WERI-Rb-1 (cell line): Measurements from ENCODE around the gene PDK2.
A peak's percentile ranks its signal among the peaks of the same experiment; 100 is the strongest.

Source experiments
- DNase-seq: peaks from one replicate; pipeline ENCODE4 v3.0.0-alpha.2; 2020
- H3K27ac ChIP-seq: fragments of 250-450 bp; sonication (Bioruptor Pico); 2 replicates; pipeline ENCODE4 v1.5.1; 2020; ENCODE audit warnings: mild to moderate bottlenecking, moderate library complexity
- H3K27me3 ChIP-seq: fragments of 250-450 bp; sonication (Bioruptor Pico); 2 replicates; pipeline ENCODE4 v1.5.1; 2021; ENCODE audit warnings: mild to moderate bottlenecking, low read depth, moderate library complexity; ENCODE audit not compliant: insufficient read depth, severe bottlenecking
- H3K36me3 ChIP-seq: fragments of 250-450 bp; sonication (Bioruptor Pico); 2 replicates; pipeline ENCODE4 v1.5.1; 2020; ENCODE audit warnings: mild to moderate bottlenecking, moderate library complexity
- H3K4me3 ChIP-seq: 2 replicates; pipeline ENCODE4 v1.5.1; 2011; ENCODE audit warnings: low read depth, mild to moderate bottlenecking, control low read depth, low read length
- H3K9me3 ChIP-seq: fragments of 250-450 bp; sonication (Bioruptor Pico); 2 replicates; pipeline ENCODE4 v1.5.1; 2021; ENCODE audit warnings: mild to moderate bottlenecking, moderate library complexity; ENCODE audit not compliant: severe bottlenecking
- TF ChIP-seq, protein P1 (sequence below): IDR thresholded peaks from 2 replicates; pipeline ENCODE4 v1.5.1; 2011; ENCODE audit warnings: low read depth, mild to moderate bottlenecking, control low read depth, inconsistent platforms, low read length

The PDK2 gene

DNA sequence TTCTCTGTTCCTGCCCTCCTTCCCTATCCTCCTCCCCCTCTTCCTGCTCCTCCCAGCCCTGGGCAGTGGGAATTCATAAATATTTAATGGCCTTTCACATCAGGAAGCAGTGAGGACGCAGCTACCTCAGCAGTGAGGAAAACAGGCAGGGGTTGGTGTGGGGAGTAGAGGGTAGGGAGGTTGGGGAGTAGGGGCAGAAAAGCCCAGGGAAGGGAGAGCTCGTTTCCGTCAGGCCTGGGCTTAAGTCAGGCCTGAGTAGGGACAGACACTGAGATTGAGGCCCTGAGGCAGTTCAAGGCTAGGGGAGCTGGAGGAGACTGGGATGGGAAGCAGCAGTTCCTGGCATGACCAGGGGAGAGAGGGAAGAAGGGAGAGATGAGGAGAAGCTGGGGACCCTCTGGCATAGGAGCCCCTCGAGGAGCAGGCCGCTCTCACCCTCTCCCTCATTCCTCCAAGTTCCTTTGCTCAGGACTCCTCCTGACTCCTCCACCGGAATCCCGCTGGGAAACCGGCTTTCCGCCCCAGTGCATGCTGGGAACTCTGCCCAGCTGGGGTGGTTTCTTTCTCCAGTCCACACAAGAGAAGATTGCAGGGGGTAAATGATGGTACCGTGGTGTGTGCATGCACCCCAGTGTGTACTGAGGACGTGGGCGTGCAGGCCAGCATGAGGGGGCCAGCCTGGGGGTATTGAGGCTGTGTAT, 28.6 kb downstream of the PDK2 start:
- Histone ChIP-seq H3K4me3 (no peak overlapping the region), H3K36me3 (peaks cover 19% of the 10 kb centered on the region), H3K27ac (peak overlapping the region; percentile 34), H3K9me3 (peaks cover under 1% of the 10 kb centered on the region), H3K27me3 (no peaks in the 10 kb centered on the region)
- TF ChIP-seq, protein P1, sequence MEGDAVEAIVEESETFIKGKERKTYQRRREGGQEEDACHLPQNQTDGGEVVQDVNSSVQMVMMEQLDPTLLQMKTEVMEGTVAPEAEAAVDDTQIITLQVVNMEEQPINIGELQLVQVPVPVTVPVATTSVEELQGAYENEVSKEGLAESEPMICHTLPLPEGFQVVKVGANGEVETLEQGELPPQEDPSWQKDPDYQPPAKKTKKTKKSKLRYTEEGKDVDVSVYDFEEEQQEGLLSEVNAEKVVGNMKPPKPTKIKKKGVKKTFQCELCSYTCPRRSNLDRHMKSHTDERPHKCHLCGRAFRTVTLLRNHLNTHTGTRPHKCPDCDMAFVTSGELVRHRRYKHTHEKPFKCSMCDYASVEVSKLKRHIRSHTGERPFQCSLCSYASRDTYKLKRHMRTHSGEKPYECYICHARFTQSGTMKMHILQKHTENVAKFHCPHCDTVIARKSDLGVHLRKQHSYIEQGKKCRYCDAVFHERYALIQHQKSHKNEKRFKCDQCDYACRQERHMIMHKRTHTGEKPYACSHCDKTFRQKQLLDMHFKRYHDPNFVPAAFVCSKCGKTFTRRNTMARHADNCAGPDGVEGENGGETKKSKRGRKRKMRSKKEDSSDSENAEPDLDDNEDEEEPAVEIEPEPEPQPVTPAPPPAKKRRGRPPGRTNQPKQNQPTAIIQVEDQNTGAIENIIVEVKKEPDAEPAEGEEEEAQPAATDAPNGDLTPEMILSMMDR = no peak
- DNase-seq = no peak

DNA sequence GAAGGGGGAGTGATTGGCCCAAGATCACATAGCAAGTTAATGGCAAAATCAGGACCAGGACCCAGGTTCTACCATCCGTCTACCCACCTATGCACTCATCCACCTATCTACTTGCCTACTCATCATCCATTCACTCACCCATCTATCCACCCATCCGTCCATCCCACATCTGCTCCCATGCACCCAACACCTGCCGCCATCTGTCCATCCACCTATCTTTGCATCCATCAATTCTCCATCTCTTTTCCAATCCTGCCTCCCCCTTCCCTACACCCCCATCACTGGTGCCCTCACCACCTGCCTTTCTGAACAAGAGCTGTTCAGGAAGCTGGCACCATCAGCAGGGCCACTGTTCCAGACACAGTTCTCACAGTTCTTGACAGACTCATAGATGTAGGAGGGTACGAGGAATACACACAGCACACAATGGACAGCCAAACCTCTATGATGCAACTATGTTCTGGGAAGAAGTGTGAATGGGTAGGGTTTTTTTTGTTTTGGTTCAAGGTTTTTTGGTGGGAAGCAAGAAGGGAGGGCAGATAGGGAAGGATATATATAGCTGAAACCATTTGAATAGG, 30.4 kb downstream of the PDK2 start:
- H3K27me3 ChIP-seq = no peaks in the 10 kb centered on the region
- peaks cover 2% of the 10 kb centered on the region for H3K9me3 ChIP-seq
- H3K36me3 ChIP-seq = peaks cover 19% of the 10 kb centered on the region
- no peak overlapping the region for H3K4me3 ChIP-seq
- no peak overlapping the region for H3K27ac ChIP-seq
- TF ChIP-seq, protein P1 = no peak
- no peak for DNase-seq

DNA sequence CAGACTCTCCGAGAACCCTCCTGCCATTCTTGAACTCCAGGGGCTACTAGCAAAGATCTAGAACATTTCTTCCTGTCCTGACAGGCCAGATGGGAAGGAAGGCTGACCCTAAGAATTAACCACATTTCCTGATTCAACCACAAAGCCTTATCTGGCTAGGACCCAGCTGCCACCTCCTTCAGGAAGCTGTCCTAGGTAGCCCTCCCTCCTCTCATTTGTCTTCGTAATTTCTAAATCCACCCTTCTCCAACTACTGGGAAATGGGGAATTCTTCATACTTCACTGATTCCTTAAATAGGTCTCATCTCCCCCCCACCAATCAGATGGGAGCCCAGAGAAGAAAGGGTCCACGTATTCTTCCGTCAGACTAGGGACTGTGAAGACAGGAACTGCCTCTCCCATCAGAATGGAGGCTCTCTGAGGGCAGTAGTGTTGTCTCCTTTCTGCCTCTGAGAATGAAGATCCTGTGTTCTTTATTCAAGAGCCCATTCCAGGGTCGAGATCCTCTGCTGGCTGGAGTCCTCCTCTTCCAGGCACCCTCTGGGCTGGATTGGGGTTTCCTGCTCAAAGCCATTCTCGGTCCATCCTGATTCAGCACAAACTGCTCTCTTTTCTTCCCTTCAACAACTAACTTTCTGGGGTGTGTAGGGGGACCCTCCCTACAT, 32.7 kb downstream of the PDK2 start:
- Histone ChIP-seq H3K27me3 (no peaks in the 10 kb centered on the region), H3K9me3 (peaks cover 2% of the 10 kb centered on the region), H3K36me3 (peaks cover 19% of the 10 kb centered on the region), H3K4me3 (no peak overlapping the region), H3K27ac (peak overlapping the region; percentile 91)
- DNase-seq = no peak
- TF ChIP-seq, protein P1 = no peak

DNA sequence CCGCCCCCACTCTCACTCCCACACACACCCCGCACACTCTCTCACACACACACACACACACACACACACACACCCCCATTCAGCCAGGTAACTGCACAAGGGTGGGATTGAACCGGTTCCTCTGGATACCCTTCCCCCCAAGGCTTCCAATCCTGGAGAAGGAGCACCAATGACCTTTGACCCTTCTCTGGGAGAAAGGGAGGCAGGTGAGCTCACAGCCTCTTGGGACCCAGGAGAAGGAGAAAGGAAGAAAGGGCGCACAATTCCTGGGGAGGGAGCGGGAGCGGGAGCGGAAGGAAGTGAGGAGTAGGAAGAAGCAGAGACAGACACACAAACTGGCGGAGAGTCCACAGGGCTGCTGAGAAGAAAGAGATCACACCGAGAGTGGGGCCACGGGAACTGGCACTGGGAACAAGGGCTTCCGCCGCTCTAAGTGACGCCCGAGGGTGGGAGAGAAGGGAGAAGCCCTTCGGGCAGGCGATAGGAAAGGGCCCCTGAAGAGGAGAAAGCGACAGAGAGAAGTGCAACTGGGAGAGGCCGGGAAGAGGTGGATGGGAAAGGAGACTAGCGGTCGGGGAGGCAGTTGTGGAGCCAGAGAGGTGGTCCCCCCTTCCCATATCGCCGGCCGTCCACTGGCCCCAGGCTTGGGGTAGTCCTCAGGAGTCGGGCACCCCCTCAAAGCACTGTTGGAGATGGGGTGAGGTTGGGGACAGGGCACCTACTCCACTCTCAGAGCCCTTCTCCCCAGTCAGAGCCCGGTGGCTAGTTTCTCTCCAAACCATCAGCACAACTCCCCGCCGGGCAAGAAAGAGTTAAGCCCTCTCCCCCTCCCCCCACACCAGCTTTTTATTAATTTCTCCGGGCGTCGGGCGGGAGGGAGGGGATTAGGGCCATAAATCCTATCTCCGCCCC, 33.5 kb downstream of the PDK2 start:
- TF ChIP-seq, protein P1 = no peak

DNA sequence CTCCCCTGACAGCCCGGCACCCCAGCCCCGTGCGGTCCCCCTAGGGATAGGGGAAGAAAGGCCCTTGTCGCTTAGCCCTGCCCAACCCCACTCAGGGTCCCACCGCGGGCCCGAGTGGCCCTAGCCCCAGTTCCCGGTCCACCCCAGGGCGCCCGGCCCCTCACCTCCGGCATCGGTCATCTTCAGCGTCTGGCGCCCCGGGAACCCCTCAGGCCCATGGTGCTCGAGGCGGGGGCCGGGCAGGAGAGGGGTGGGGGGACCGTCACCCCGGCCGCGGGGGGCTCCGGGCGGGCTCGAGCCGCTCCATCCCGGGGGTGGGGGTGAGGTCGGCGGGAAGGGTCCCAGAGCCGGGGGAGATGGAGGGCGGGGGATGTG, 34.2 kb downstream of the PDK2 start:
- no peaks in the 10 kb centered on the region for H3K27me3 ChIP-seq
- peak overlapping the region; percentile 66 for H3K4me3 ChIP-seq
- no peak for DNase-seq
- peaks cover 16% of the 10 kb centered on the region for H3K36me3 ChIP-seq
- H3K9me3 ChIP-seq = peaks cover 2% of the 10 kb centered on the region
- TF ChIP-seq, protein P1 = no peak
- peak overlapping the region; percentile 91 for H3K27ac ChIP-seq

More for the DNA sequence above, 33.5 kb downstream of the PDK2 start:
- peak; percentile 82 for DNase-seq
- H3K9me3 ChIP-seq = peaks cover 2% of the 10 kb centered on the region
- peak overlapping the region; percentile 91 for H3K27ac ChIP-seq
- H3K4me3 ChIP-seq = peak overlapping the region; percentile 66
- H3K27me3 ChIP-seq = no peaks in the 10 kb centered on the region
- H3K36me3 ChIP-seq = peaks cover 19% of the 10 kb centered on the region
